ENCODE data around the gene SLC1A7.
A peak's percentile ranks its signal among the peaks of the same experiment; 100 is the strongest.

The SLC1A7 gene

GRCh38 chr1:53158900-53159299, 16.5 kb upstream of the SLC1A7 start:
- no peak for FAIRE-seq

GRCh38 chr1:53156783-53157182, 14.3 kb upstream of the SLC1A7 start:
- no peak for FAIRE-seq

DNA sequence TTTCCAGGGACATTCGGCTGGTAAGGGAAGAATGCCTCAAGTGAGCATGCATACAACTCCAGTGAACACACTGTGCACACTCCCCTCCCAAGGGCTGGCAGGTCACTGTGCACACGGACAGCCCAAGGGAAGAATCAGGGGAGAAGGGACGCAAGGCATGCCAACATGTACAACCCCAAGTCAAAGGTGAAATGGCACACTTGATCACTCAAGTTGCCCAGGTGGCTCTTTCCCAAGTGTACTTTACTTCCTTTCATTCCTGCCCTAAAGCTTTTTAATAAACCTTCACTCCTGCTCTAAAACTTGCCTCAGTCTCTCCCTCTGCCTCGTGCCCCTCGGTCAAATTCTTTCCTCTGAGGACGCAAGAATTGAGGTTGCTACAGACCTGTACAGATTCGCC, 13.5 kb upstream of the SLC1A7 start:
- FAIRE-seq: no peak

GRCh38 chr1:53155534-53155933, 13.1 kb upstream of the SLC1A7 start:
- no peak for FAIRE-seq

DNA sequence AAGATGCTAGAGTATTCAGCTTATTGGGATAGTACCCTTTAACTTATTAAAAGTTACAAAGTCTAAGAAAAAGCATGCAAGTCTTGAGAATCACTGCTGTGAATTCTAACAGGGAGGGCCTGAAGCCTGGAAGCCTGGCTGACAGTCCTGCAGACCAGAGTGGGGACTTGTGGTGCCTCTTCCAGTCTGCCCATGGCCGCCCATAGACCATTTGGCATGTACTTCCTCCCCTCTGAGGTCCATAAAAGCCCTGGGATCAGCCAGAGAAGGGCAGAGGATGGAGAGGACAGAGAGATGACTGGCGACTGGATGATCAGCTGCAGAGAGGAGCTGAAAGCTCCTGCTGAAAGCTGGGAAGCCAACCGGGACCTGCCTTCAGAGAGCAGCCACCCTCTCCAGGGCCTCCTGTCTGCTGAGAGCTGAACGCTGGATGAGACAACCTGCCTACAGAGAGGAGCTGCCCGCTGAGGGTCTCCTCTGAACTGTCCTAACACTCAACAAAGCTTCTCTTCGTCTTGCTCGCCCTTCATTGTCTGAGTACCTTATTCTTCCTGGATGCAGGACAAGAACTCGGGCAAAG, 12.5 kb upstream of the SLC1A7 start:
- no peak for FAIRE-seq

- no peak for FAIRE-seq
Measured at GRCh38 chr1:53153752-53154151, 11.3 kb upstream of the SLC1A7 start.

DNA sequence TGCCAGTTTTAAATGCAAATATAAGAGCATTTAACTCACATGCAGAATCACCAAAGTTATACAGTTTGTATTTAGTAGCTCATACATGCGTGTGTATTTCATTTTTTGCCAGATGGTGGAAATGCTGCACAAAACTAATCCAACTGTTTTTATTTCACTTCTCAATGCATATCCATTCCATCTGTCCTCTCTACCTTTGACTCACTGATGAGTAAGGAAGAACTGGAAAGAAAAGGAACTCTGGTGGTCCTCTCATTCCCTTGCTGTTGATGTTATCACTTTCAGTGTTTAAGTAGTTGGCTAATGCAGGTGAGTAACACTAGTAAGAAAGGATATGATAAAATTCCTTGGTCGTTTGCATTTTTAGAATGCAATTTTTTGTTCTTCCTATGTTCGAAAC, 5.7 kb upstream of the SLC1A7 start:
- FAIRE-seq: no peak

GRCh38 chr1:53147174-53147573, 4.7 kb upstream of the SLC1A7 start:
- FAIRE-seq: no peak

DNA sequence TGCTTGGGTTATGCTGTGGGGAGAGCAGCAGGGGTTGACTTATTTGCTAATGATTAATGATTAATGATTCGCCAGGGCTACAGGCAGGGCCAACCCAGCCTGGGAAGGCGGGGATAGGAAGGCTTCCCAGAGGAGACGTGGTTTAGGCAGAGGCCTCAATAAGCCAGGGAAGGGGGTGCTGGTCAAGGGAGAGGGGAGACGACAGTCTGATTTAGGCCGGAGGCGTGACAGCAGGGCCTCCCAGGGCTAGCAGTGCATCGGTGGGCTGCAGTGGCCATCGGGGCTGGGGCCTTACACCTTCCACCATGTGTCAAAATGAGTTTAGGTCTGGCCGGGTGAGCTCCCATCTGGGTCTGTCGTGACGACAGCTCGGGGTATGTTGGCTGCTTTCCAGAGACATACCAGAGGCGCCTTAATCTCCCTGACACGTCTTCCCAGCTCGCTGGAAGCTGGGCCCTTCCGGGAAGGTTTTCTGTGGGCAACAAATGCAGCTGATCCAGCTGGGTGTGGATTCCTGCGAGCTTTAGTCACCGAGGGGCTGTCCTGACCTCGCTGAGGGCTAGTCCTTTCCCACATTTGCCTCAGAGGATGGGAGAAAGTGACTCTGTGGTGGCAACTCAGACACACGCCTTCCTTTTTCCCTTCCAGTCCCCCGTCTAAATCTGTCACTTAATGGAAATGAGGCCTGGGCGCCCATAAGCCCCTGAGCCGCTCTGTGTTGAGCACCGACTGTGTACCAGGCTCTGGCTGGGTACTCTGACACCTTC, 3.7 kb upstream of the SLC1A7 start:
- no peak for FAIRE-seq

DNA sequence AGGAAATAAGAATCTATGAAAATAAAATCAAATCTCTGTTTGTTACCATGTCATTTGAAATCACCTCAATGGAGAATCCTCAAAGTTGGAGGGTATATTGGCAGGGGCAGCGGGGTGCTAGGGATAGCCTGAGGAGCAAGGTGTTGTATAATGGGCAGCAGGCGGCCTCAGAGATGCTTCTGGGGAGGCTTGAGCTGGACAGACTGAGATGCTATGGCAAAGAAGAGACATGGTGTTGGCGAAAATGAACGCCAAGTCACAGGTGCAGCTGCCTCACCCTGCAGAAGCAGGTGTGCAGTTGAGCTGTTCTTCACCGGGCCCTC, 3.1 kb upstream of the SLC1A7 start:
- FAIRE-seq: no peak

DNA sequence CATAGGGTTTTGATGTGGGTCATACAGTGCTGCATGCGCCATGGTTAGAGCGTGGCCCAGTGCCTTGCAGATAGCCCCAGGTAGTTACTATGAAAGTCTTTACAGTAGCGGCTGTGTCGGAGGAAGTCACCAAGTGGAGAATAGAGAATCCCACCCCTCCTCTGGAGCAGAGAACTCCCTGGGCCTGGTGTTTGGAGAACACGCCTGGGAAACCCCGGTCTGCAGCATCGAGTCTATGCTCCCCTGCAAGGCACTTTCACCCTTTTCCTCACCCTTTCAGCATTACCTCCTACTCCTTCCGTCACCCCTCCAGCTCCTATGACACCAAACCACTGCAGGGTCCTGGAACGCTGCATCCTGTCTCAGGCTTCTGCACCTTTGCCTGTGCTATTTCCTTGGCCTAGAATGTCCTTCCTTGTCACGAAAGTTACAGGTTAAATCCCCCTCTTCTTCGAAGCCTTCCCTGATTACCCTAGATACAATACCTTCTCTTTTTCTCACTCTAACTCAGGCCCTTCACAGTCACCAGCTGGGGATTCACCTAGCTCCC, 2.7 kb upstream of the SLC1A7 start:
- FAIRE-seq: no peak

DNA sequence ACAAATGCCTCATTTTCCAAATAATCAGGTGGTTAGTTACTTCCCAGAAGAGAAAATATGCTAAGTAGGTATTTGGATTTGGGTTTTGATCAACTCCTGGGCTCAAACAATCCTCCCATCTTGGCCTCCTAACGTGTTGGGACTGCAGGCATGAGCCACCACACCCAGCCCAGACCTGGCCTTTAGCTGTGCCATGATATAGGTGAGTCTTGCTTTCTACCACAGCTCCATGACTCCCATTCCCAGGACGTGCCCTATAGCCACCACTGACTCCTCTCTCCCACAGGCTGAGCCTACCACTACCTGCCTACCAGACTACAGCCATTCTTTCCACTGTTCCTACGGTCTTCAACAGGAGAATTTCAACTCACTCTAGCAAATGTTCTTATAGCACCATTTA, 1.8 kb upstream of the SLC1A7 start:
- FAIRE-seq: no peak

GRCh38 chr1:53143527-53143926, 1.1 kb upstream of the SLC1A7 start:
- FAIRE-seq: no peak

DNA sequence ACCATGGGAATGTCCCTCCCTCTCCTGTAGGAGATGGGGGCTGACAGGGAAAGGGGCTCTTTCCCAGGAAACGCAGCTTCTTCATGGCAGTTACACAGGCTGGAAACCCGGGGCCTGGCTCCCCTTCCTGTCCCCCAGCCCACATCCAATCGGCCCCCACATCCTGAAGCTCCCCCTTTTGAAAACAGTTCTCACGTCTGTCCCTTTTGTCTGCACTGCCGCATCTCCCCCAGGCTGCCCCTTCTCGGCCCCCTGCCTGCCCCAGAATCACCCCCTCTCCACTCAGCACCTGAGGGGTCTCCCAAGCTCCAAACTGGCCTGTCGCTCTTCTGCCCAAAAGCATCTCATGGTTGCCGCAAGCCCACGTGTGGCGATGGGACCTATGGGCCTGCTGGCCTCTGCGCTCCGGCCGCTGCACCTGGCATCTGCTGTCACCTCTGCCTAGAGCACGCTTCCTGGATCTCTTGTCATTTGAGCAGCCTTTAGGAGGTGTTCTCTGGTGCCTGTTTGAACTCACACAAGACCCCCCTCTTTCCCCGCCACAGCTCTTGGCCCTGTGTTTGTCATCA, 867 bp downstream of the SLC1A7 start:
- FAIRE-seq: no peak

DNA sequence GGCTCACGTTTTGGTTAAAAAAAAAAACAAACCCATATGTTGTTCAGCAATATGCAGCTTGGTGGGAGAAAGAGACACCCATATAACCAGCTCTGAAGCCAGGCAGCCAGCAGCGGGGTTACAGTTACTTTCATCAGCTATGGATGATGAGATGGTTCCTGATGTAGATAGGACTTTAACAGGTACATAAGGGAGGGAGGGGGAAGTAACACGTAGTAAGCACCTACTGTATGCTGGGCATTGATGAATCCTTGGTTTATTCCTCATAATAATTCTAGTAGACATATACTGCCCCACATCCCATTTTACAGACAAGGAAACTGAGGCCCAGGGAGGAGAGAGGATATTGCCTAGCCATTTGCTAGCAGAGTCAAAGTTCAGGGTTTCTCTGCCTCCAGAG, 2.0 kb downstream of the SLC1A7 start:
- FAIRE-seq: no peak

GRCh38 chr1:53139951-53140361, 2.5 kb downstream of the SLC1A7 start:
- FAIRE-seq: peak; percentile 23

- no peak for FAIRE-seq
Measured at GRCh38 chr1:53138991-53139884, 3.2 kb downstream of the SLC1A7 start.

DNA sequence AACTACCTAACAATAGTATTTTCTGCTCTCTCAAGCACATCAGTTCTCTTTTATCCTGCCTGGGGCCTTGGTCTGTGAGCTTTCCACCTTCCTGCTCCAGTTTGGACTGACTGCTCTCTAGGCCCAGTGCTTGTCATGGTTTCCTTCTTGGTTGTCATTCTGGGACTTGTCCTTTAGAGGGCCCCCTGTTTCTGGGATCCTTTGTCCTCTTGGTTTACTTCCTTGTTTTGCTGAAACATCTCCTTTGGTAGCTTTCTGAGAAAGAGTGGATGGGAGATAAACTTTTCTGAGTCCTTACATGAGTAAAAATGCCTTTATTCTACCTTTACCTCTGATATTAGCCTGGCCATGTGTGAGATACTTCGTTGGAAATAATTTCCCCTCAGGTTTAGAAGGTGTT, 4.7 kb downstream of the SLC1A7 start:
- FAIRE-seq: no peak

- no peak for FAIRE-seq
Measured at GRCh38 chr1:53135735-53136114, 6.7 kb downstream of the SLC1A7 start.

GRCh38 chr1:53134961-53135734, 7.3 kb downstream of the SLC1A7 start:
- FAIRE-seq: no peak

- FAIRE-seq: no peak
Measured at GRCh38 chr1:53134042-53134485, 8.4 kb downstream of the SLC1A7 start.
